Measurements from ENCODE around the gene COL7A1. TPM values are rescaled to one million over a fixed set of nuclear protein-coding genes. Genes with fewer than 3 reads are reported as not detected.

COL7A1 gene
- polyA plus RNA-seq, 3 donors, result 0.37 to 1.9 TPM; not detected in 1

GRCh38 chr3:48596676-48597407, 1.7 kb upstream of the COL7A1 start:
- Histone ChIP-seq H3K4me1 (ENCODE audit: control insufficient read depth in 1 of 2, insufficient read depth in 2 of 2, low read length in 2 of 2) (peaks cover 6 to 14% of the 10 kb centered on the region in 2 donors), H3K9me3 (replicated peaks in 1 of 2; ENCODE audit: control insufficient read depth in 1 of 2, insufficient read depth in 1 of 2, low read length in 2 of 2) (no peaks in the 10 kb centered on the region), H3K36me3 (replicated peaks in 1 of 2; ENCODE audit: control insufficient read depth in 1 of 2, insufficient read depth in 2 of 2, low read length in 2 of 2) (peaks cover 44 to 48% of the 10 kb centered on the region in 2 donors), H3K27me3 (ENCODE audit: control insufficient read depth in 2 of 2, insufficient read depth in 2 of 2, low read length in 2 of 2) (peaks cover 6 to 30% of the 10 kb centered on the region in 2 donors), H3K9ac (ENCODE audit: insufficient read depth, low read length, poor library complexity, severe bottlenecking) (no peak overlapping the region), H3K79me2 (ENCODE audit: insufficient read depth, low read length) (no peaks in the 10 kb centered on the region), H2AFZ (ENCODE audit: insufficient read depth, low read depth, low read length, poor library complexity, severe bottlenecking) (no peak overlapping the region), H3K27ac (ENCODE audit: low read depth in 1 of 2, low read length in 2 of 2) (no peak overlapping the region), H4K20me1 (ENCODE audit: insufficient read depth, low read length) (peaks cover 39% of the 10 kb centered on the region), H3K4me2 (replicated peaks; ENCODE audit: extremely low read depth, low read length, poor library complexity, severe bottlenecking) (no peak overlapping the region), H3K4me3 (replicated peaks in 1 of 3; ENCODE audit: low read depth in 2 of 3, low read length in 3 of 3) (no peak overlapping the region)
- Mint-ChIP-seq H3K4me3 (no peak overlapping the region), H3K9me3 (peaks cover 0 to 6% (median 0%) of the 10 kb centered on the region in 7 donors), H3K4me1 (peaks cover 12% of the 10 kb centered on the region), H3K27me3 (ENCODE audit: low read depth in 3 of 3) (peaks cover 38 to 40% (median 38%) of the 10 kb centered on the region in 3 donors), H3K27ac (peak overlapping the region in 3 of 7 donors; percentile 43 to 59 (median 59)), H3K36me3 (peaks cover 49 to 52% of the 10 kb centered on the region in 2 donors)
- 82% methylated on average over 4 of the region's 8 CpGs for WGBS (ENCODE audit: insufficient coverage)
- DNase-seq, result no peak
- intact Hi-C loops (cut with micrococcal nuclease), result no loop called here
- no peak for TF ChIP-seq CTCF (IDR thresholded peaks at IDR 0.05)

- Histone ChIP-seq H3K4me3 (replicated peaks in 1 of 3; ENCODE audit: low read depth in 2 of 3, low read length in 3 of 3) (no peak overlapping the region), H3K9me3 (replicated peaks in 1 of 2; ENCODE audit: control insufficient read depth in 1 of 2, insufficient read depth in 1 of 2, low read length in 2 of 2) (no peaks in the 10 kb centered on the region), H3K79me2 (ENCODE audit: insufficient read depth, low read length) (no peaks in the 10 kb centered on the region), H3K9ac (ENCODE audit: insufficient read depth, low read length, poor library complexity, severe bottlenecking) (no peak overlapping the region), H3K27ac (ENCODE audit: low read depth in 1 of 2, low read length in 2 of 2) (no peak overlapping the region), H3K4me2 (replicated peaks; ENCODE audit: extremely low read depth, low read length, poor library complexity, severe bottlenecking) (no peak overlapping the region), H2AFZ (ENCODE audit: insufficient read depth, low read depth, low read length, poor library complexity, severe bottlenecking) (no peak overlapping the region), H3K36me3 (replicated peaks in 1 of 2; ENCODE audit: control insufficient read depth in 1 of 2, insufficient read depth in 2 of 2, low read length in 2 of 2) (peaks cover 37 to 41% of the 10 kb centered on the region in 2 donors), H4K20me1 (ENCODE audit: insufficient read depth, low read length) (peaks cover 32% of the 10 kb centered on the region), H3K27me3 (ENCODE audit: control insufficient read depth in 2 of 2, insufficient read depth in 2 of 2, low read length in 2 of 2) (peaks cover 6 to 30% of the 10 kb centered on the region in 2 donors), H3K4me1 (ENCODE audit: control insufficient read depth in 1 of 2, insufficient read depth in 2 of 2, low read length in 2 of 2) (peaks cover 6 to 14% of the 10 kb centered on the region in 2 donors)
- intact Hi-C loops (cut with micrococcal nuclease), result no loop called here
- Mint-ChIP-seq H3K4me3 (peak overlapping the region in 1 of 2 donors; percentile 83), H3K36me3 (peaks cover 44 to 47% of the 10 kb centered on the region in 2 donors), H3K4me1 (peaks cover 12% of the 10 kb centered on the region), H3K27me3 (ENCODE audit: low read depth in 3 of 3) (peaks cover 38 to 43% (median 38%) of the 10 kb centered on the region in 3 donors), H3K27ac (peak overlapping the region in 2 of 7 donors; percentile 51 to 57), H3K9me3 (peaks cover 0 to 6% (median 0%) of the 10 kb centered on the region in 7 donors)
- 78% methylated on average over 4 of the region's 5 CpGs for WGBS (ENCODE audit: insufficient coverage)
- TF ChIP-seq CTCF (IDR thresholded peaks at IDR 0.05), result no peak
- no peak for DNase-seq
Measured at GRCh38 chr3:48596157-48596556, 1.0 kb upstream of the COL7A1 start.

All from CD14-positive monocyte (primary cell).